ENCODE results near the gene ADAMTSL4.

Gene ADAMTSL4

GRCh38 chr1:150548632-150549495 is at the start of gene ADAMTSL4:
ADAMTSL4 (plus strand) TSS chr1:150549408; CDS start chr1:150552289, 2,881 bp downstream.
- peak within 1 kb of the TSS; percentile 67 for H3K4me3 ChIP-seq (ENCODE audit: control insufficient read depth, low read depth, low read length)
- TF ChIP-seq CTCF (conservative IDR thresholded peaks at IDR 0.05; ENCODE audit: control insufficient read depth, insufficient read depth, low read depth, low read length), result no peak
- DNase-seq (ENCODE audit: low read depth), result peak; percentile 87

GRCh38 chr1:150505431-150505830 is 43.8 kb upstream of the ADAMTSL4 start:
- no peak overlapping the region for H3K4me3 ChIP-seq (ENCODE audit: control insufficient read depth, low read depth, low read length)
- TF ChIP-seq CTCF (conservative IDR thresholded peaks at IDR 0.05; ENCODE audit: control insufficient read depth, insufficient read depth, low read depth, low read length), result no peak
- DNase-seq (ENCODE audit: low read depth), result no peak

- peak; percentile 79 for DNase-seq (ENCODE audit: low read depth)
- TF ChIP-seq CTCF (conservative IDR thresholded peaks at IDR 0.05; ENCODE audit: control insufficient read depth, insufficient read depth, low read depth, low read length), result no peak
- peak within 1 kb of the TSS; percentile 34 for H3K4me3 ChIP-seq (ENCODE audit: control insufficient read depth, low read depth, low read length)
Measured at GRCh38 chr1:150507912-150508864, 41.0 kb upstream of the ADAMTSL4 start, which contains the start of gene ECM1. ECM1 (plus strand) TSS chr1:150508109; CDS start chr1:150508210, 101 bp downstream.

GRCh38 chr1:150508982-150509381 is 40.2 kb upstream of the ADAMTSL4 start:
- no peak for DNase-seq (ENCODE audit: low read depth)
- TF ChIP-seq CTCF (conservative IDR thresholded peaks at IDR 0.05; ENCODE audit: control insufficient read depth, insufficient read depth, low read depth, low read length), result no peak
- no peak overlapping the region for H3K4me3 ChIP-seq (ENCODE audit: control insufficient read depth, low read depth, low read length)

- no peak for TF ChIP-seq CTCF (conservative IDR thresholded peaks at IDR 0.05; ENCODE audit: control insufficient read depth, insufficient read depth, low read depth, low read length)
- DNase-seq (ENCODE audit: low read depth), result no peak
- no peak overlapping the region for H3K4me3 ChIP-seq (ENCODE audit: control insufficient read depth, low read depth, low read length)
Measured at GRCh38 chr1:150511551-150511950, 37.7 kb upstream of the ADAMTSL4 start.

- no peak for TF ChIP-seq CTCF (conservative IDR thresholded peaks at IDR 0.05; ENCODE audit: control insufficient read depth, insufficient read depth, low read depth, low read length)
- no peak overlapping the region for H3K4me3 ChIP-seq (ENCODE audit: control insufficient read depth, low read depth, low read length)
Measured at GRCh38 chr1:150511985-150512660, 37.1 kb upstream of the ADAMTSL4 start.

More at GRCh38 chr1:150511985-150512660, 37.1 kb upstream of the ADAMTSL4 start:
- no peak for DNase-seq (ENCODE audit: low read depth)

All from fibroblast of mammary gland (primary cell).